Glomerular visceral epithelial cell (primary cell): ENCODE measurements around the gene CYBA.
"Not testable (repeated sequence)": the region's sequence is repeated elsewhere in the genome, so short reads cannot be mapped to it uniquely, and the experiment has no call there.

Experiments
- DNase-seq: peaks from one replicate; pipeline ENCODE4 v3.0.0-alpha.2; 2016; ENCODE audit errors: extremely low spot score

The CYBA gene

GRCh38 chr16:88614818-88615580 is 35.9 kb downstream of the CYBA start:
- no peak for DNase-seq

DNA sequence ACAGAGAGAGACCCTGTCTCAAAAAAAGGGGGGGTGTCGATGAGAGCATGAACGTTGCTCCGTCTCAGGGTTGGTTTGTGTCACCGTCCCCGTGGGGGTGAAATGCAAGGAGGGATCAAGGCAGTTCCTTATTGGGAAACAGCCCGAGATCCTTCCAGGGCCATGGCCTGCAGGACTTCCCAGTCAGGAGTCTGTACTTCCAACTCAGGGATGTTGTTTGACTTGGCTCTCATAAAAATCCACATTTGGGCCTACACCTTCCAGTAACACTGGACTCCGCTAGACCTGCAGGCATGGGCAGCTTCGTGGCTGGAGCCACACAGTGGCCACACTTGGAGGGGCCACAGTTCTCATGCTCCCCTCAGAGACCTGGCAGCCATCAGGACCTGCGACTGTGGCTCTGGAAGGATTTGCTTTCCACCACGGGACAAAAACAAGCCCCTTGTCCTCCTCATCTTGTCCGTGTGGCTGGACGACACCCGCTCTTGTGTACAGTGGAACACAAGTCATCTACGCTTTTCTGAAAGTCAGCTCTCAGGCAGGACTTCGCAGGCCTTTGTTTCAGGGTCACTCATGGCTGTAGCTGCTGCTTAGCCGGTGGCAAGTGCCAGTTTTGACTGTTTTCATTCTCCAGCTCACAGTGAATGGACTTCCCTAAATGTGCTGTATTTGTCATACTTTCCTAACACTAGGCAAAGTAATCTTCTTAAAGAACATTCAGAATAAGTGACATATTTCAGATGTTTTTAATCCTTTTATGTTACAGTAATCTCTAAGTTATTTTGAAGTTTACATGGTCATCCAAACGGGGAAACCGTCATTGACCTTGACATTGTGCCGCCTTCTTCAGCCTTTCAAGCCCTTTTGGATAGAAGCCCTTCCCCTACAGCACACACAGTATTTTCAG is 36.7 kb downstream of the CYBA start:
- DNase-seq: no peak

DNA sequence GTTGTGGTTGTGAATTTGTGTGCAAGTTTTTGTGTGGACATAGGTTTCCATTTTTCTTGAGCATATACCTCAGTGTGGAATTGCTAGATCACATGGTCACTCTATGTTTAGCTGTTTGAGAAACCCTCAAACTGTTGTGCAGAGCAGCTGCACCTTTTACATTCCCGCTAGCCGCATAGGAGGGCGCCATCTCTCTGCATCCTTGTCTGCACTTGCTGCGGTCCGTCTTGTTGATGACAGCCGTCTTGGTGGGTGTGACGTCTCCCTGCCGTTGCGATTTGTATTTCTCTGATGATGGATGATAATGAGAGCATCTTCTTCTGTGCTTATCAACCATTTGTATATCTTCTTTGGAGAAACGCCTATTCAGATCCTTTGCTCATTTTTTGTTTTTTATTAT is 37.6 kb downstream of the CYBA start:
- no peak for DNase-seq

DNA sequence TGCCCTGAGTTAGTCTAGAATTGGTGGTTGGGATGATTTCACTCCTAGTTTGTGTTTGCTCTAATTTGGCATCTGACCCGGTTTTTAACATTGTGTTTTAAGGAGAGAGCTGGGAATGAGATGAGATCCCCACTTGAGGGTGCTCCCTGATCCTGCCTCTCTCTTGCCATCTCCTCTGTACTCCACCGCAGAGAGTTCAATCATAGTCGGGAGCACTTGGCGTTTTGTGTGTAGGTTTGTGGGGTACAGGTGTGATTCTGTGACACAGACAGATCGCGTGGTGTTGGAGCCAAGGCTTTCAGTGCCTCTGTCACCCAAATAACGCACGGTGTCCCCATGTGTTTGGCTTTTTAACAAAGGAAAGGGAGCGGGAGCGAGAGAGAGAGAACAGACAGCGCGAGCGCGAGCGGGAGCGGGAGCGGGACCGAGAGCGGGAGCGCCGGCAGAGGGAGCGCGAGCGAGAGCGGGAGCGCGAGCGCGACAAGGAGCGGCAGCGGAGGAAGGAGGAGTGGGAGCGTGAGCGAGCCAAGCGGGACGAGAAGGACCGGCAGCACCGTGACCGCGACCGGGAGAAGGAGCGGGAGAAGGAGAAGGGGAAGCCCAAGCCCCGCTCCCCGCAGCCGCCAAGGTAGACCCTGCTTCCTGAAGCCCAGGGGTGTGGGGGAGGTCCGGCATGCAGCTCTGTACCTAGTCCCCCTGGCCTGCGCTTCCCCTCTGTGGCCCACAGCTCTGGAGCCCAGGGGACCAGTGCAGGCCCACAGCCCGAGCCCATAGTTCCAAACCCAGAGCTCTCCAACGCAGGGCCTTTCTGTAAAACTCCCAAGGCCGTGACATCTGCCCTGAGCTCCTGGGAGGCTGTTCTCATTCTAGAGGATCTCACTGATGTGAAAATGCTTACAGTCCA is 39.7 kb downstream of the CYBA start:
- no peak for DNase-seq

GRCh38 chr16:88610080-88610479 is 40.8 kb downstream of the CYBA start:
- no peak for DNase-seq

GRCh38 chr16:88609426-88609825 is 41.4 kb downstream of the CYBA start:
- not testable (repeated sequence) for DNase-seq

GRCh38 chr16:88608076-88608475 is 42.8 kb downstream of the CYBA start:
- DNase-seq: no peak

DNA sequence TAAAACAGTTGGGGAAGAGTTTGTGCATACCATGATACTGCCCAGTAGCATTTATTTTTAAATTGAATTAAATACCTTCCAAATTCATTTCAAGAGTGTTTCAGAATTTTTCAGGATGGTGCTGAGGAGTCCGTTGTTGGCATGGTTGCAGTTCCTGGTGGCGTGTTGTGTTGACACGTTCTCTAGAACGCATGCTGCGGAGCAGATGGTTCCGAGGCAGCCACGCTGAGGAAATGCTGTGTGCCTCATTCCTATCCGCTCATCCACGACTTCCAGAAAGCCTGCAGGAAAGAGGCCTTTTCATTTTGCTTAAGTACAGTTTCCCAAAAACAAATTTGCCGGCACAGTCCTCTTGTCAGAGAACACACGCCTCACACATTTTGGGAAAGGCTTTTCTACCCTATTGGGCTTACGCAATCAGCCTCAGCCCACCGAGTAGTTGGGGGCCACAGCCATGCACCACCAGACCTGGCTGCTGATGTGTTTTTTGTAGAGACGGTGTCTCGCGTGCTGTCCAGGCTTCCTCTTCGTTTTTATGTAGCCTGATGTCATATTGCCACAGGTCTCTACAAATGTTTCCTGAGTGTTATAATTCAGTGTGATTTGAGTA is 44.6 kb downstream of the CYBA start:
- no peak for DNase-seq

GRCh38 chr16:88605186-88606147 is 45.4 kb downstream of the CYBA start:
- DNase-seq: no peak

DNA sequence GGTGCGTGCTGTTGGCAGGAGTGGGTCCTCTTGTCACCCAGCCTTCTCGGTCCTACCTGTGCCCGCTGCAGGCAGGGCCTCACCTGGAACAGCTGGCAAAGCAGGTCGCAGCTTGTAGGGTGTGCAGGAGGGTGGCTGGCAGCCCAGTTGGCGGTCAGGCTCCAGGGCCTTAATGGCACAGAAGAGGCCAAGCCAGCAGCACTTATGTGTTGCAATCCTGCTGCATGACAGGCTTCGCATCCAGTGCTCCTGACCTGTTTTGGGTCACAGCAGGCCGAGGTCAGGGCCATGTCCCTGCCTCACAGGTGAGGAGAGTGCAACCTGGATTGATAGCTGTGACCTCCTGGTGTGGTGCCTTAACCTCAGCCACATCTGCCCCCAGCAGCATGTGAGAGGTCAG is 48.8 kb downstream of the CYBA start:
- DNase-seq: no peak

DNA sequence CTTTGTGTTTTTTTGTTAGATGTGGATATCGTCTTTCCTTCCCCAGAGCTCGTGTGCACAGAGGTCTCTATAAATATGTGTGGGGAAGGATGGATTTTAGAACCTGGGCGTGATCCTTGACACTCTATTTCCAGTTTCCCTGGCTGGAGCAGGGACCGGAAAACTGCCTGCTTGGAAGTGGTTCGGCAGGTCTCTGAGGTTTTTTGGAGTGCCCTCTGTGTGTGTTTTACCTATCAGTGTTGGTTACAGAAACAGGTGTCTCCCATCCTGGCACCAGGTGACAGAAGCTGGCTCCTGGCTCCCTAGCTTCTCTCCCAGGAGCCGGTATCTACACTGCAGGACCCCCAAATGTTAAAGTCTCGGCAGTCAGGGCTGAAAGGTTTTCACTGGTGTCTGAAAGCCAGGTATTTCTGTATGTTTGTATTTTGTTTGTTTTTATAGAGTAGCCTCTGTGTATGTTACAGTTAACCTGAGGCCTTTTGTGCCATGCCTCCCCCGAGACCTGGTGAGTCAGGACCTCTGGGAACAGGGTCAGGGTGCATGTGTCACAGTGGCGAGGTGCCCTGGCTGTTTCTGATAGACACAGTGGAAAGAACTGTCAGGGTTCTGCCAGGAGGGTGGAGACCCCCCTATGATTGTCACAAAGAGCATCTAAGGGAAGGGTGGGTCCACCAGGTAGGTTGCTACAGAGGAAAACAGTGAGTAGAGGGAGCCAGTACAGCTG is 49.4 kb downstream of the CYBA start:
- DNase-seq: no peak

DNA sequence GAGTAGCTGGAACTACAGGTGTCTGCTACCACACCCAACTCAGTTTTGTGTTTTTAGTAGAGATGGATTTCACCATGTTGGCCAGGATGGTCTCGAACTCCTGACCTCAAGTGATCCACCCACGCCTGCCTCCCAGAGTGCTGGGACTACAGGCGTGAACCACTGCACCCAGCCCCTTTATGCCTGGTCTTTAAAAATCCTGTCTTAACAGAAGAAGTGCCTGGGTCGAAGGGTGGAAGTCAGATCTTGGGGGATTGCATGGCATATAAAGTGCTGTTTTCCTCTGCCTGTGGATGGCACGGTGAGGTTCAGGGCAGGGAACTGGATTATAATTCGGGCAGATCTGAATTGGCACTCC is 50.3 kb downstream of the CYBA start:
- no peak for DNase-seq

- DNase-seq: no peak
Measured at GRCh38 chr16:88599825-88600538, 50.9 kb downstream of the CYBA start.

DNA sequence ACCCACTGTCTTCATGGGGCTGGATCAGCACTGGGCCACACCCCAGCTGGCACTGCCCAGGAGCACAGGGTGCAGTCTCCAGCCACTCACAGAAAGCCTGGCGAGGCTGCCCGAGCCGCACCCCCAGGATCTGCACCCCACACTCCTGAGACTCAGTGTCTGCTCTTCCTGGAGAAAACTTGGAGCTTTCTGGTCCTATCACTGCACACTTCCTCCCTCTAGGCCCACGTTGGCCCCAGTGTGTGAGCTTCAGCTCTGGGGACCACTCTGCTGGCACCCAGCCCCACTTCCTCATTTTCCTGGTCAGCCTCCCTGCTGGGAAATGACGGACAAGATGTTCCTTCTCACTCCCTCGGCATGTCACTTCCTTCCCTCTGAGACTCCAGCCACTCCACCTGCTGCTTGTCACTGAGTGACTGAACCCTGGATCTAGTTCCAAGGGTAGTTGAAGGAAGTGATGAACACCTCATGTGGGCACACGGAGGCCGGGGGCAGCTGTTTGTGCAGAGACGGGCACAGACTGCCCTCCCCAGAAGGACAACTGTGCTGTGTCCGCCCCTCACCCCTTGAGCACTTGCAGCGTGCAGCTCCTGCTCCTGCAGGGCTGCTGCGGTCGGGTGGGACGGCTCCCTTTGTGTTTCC is 51.6 kb downstream of the CYBA start:
- DNase-seq: no peak

- DNase-seq: no peak
Measured at GRCh38 chr16:88597856-88598491, 52.9 kb downstream of the CYBA start.

DNA sequence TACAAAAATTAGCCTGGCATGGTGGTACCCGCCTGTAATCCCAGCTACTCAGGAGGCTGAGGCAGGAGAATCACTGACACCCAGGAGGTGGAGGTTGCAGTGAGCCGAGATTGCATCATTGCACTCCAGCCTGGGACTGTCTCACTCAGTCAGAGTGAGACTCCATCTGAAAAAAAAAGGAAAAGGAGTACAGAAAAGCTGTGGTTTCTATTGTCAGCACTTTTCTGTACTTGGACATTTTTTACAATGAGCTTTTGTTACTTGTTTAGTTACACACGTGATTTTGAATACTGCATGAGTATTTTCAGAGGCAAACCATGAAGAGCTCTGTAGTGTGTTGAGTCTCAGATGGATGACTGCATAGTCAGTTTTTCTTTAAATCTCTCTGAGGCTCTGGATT is 54.4 kb downstream of the CYBA start:
- DNase-seq: no peak

- DNase-seq: no peak
Measured at GRCh38 chr16:88595921-88596320, 54.9 kb downstream of the CYBA start.

DNA sequence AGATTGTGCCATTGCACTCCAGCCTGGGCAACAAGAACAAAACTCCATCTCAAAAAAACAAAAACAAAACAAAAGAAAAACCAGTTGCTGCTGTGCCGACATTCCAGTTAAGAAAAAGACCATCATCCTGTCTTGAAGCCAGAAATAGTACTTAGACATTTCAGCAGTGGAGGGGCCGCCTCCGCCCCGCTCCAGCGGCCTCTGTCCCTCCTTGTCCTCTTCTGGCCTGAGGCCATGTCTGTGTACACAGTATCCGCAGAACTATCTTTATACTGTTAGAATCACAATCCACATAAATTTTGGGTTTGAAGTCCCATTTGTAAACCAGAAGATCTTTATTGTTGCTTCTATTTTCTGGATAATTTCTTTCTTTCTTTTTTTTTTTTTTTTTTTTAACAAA is 55.8 kb downstream of the CYBA start:
- no peak for DNase-seq
